ENCODE measurements around the gene MCMBP.
"Not testable (repeated sequence)": the region's sequence is repeated elsewhere in the genome, so short reads cannot be mapped to it uniquely, and the experiment has no call there.

The MCMBP gene

GRCh38 chr10:119892188-119893065 is 19.8 kb upstream of the MCMBP start, which contains the start of gene SEC23IP:
Gene SEC23IP (plus strand): TSS chr10:119892730. CDS start chr10:119892783, 53 bp downstream.
- H3K4me3 ChIP-seq, result peak within 1 kb of the TSS; percentile 99
- H3K27ac ChIP-seq, result peak within 1 kb of the TSS; percentile 79 to 94
- TF ChIP-seq CTCF (IDR thresholded peaks at IDR 0.05), result no peak
- peak; percentile 98 for DNase-seq (ENCODE audit: low spot score)

DNA sequence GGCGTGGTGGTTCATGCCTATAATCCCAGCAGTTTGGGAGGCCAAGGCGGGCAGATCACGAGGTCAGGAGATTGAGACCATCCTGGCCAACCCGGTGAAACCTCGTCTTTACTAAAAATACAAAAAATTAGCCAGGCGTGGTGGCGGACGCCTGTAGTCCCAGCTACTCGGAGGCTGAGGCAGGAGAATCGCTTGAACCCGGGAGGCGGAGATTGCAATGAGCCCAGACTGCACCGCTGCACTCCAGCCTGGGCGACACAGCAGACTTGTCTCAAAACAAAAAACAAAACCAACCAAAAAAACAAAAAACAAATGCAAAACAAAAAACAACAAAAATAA is 19.2 kb upstream of the MCMBP start:
- Histone ChIP-seq H3K27ac (peak overlapping the region; percentile 79 to 94), H3K4me3 (peak overlapping the region; percentile 99)
- DNase-seq (ENCODE audit: low spot score), result not testable (repeated sequence)

DNA sequence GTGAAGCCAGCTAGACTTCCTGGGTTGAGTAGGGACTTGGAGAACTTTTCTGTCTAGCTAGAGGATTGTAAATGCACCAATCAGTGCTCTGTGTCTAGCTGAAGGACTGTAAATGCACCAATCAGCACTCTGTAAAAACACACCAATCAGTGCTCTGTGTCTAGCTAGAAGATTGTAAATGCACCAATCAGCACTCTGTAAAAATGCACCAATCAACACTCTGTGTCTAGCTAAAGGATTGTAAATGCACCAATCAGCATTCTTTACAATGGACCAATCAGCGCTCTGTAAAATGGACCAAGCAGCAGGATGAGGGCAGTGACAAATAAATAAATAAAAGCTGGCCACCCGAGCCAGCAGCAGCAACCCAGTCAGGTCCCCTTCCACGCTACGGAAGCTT is 17.7 kb upstream of the MCMBP start:
- H3K4me3 ChIP-seq; DNase-seq (ENCODE audit: low spot score); H3K27ac ChIP-seq: not testable (repeated sequence)

DNA sequence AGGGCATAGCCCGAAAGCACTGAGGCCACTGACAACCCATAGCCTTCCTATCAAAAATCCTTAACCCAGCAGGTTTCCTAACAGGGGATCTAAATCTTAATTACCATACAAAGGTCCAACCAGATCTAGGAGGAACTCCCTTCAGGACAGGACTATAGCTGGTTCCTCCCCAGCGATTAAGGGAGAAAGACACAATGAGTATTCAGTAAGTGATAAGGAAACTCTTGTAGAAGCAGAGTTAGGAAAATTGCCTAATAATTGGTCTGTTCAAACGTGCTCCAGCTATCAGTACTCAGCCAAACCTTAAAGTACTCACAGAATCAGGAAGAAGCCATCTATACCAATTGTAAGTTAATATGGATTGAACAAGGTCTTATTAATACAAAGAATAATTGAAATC is 16.6 kb upstream of the MCMBP start:
- not testable (repeated sequence) for H3K27ac ChIP-seq; DNase-seq (ENCODE audit: low spot score); H3K4me3 ChIP-seq

- DNase-seq (ENCODE audit: low spot score); H3K4me3 ChIP-seq; H3K27ac ChIP-seq: not testable (repeated sequence)
Measured at GRCh38 chr10:119888715-119889114, 16.1 kb upstream of the MCMBP start.

- not testable (repeated sequence) for H3K4me3 ChIP-seq; DNase-seq (ENCODE audit: low spot score); H3K27ac ChIP-seq
Measured at GRCh38 chr10:119886070-119886469, 13.4 kb upstream of the MCMBP start.

GRCh38 chr10:119883901-119884611 is 11.4 kb upstream of the MCMBP start:
- not testable (repeated sequence) for DNase-seq (ENCODE audit: low spot score); H3K4me3 ChIP-seq; H3K27ac ChIP-seq

DNA sequence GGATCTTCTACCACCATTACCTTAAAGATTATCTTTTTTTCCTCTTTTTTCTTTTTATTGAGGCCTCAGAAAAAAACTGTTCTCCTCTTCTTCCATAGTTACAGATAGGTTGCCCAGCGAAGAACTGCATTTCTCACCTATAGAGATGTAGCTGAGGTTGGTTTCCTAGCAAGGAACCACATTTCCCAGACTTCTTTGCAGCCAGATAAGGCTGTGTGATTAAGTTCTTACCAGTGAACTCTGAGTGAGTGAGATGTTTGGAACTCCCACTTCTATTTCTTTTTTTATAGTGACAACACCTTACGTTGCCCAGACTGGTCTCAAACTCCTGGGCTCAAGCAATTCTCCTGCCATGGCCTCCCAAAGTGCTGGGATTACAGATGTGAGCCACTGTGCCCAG is 5.9 kb upstream of the MCMBP start:
- no peak overlapping the region for H3K27ac ChIP-seq
- TF ChIP-seq CTCF (IDR thresholded peaks at IDR 0.05), result no peak
- DNase-seq (ENCODE audit: low spot score), result no peak
- no peak overlapping the region for H3K4me3 ChIP-seq

- H3K27ac ChIP-seq, result peak overlapping the region; percentile 77 to 91
Measured at GRCh38 chr10:119872860-119873681, 428 bp upstream of the MCMBP start.

More at GRCh38 chr10:119872860-119873681, 428 bp upstream of the MCMBP start:
- H3K4me3 ChIP-seq, result peak overlapping the region; percentile 98
- no peak for TF ChIP-seq CTCF (IDR thresholded peaks at IDR 0.05)
- DNase-seq (ENCODE audit: low spot score), result peak; percentile 89
